WTC11 (cell line): Measurements from ENCODE around the gene NUDT21.

Experiments
- CBFB ChIP-seq: sonication (generic); formaldehyde crosslinking; IDR thresholded peaks from 2 replicates; pipeline ENCODE4 v1.8.1; 2022; ENCODE audit warnings: mild to moderate bottlenecking, low read depth, missing genetic modification reagents
- CREB1 ChIP-seq: sonication (generic); formaldehyde crosslinking; IDR thresholded peaks from 2 replicates; pipeline ENCODE4 v1.8.0; 2023; ENCODE audit warnings: mild to moderate bottlenecking, missing genetic modification reagents
- CTCF ChIP-seq: fragments of 200-600 bp; IDR thresholded peaks from 2 replicates; pipeline ENCODE4 v1.8.0; 2022; ENCODE audit warnings: antibody characterized with exemption
- KAT7 ChIP-seq: sonication (generic); formaldehyde crosslinking; IDR thresholded peaks from 2 replicates; pipeline ENCODE4 v1.8.1; 2023; ENCODE audit warnings: missing genetic modification reagents, mild to moderate bottlenecking, borderline replicate concordance
- MYBL2 ChIP-seq: sonication (generic); formaldehyde crosslinking; IDR thresholded peaks from 2 replicates; pipeline ENCODE4 v1.8.1; 2023; ENCODE audit warnings: mild to moderate bottlenecking, moderate library complexity, missing genetic modification reagents
- NFATC4 ChIP-seq: fragments of 250-450 bp; sonication (Bioruptor Pico); IDR thresholded peaks from 2 replicates; pipeline ENCODE4 v1.9.0; 2021; ENCODE audit warnings: mild to moderate bottlenecking
- PRRX2 ChIP-seq: fragments of 250-450 bp; sonication (Bioruptor Pico); IDR thresholded peaks from 2 replicates; pipeline ENCODE4 v1.8.0; 2021; ENCODE audit warnings: mild to moderate bottlenecking
- SP1 ChIP-seq: sonication (generic); formaldehyde crosslinking; conservative IDR thresholded peaks from 2 replicates; pipeline ENCODE4 v1.8.1; 2022; ENCODE audit warnings: missing genetic modification reagents
- USF1 ChIP-seq: sonication (generic); formaldehyde crosslinking; IDR thresholded peaks from 2 replicates; pipeline ENCODE4 v1.8.0; 2022; ENCODE audit warnings: mild to moderate bottlenecking, missing genetic modification reagents
- ZNF138 ChIP-seq: sonication (generic); formaldehyde crosslinking; conservative IDR thresholded peaks from 2 replicates; pipeline ENCODE4 v1.8.1; 2022; ENCODE audit warnings: mild to moderate bottlenecking, moderate library complexity, missing genetic modification reagents
- ZNF423 ChIP-seq: fragments of 250-450 bp; sonication (Bioruptor Pico); IDR thresholded peaks from 2 replicates; pipeline ENCODE4 v2.1.2; 2022; ENCODE audit warnings: mild to moderate bottlenecking, moderate library complexity
- TF ChIP-seq, protein P1 (sequence below): sonication (generic); formaldehyde crosslinking; IDR thresholded peaks from 2 replicates; pipeline ENCODE4 v1.8.1; 2022; ENCODE audit warnings: low read depth, missing genetic modification reagents, borderline replicate concordance
- TF ChIP-seq, protein P2 (sequence below): sonication (generic); formaldehyde crosslinking; IDR thresholded peaks from 2 replicates; pipeline ENCODE4 v1.8.1; 2023; ENCODE audit warnings: mild to moderate bottlenecking, missing genetic modification reagents, moderate library complexity
- TF ChIP-seq, protein P3 (sequence below): fragments of 250-450 bp; sonication (Bioruptor Pico); IDR thresholded peaks from 2 replicates; pipeline ENCODE4 v1.9.0; 2021; ENCODE audit warnings: mild to moderate bottlenecking

DNA sequence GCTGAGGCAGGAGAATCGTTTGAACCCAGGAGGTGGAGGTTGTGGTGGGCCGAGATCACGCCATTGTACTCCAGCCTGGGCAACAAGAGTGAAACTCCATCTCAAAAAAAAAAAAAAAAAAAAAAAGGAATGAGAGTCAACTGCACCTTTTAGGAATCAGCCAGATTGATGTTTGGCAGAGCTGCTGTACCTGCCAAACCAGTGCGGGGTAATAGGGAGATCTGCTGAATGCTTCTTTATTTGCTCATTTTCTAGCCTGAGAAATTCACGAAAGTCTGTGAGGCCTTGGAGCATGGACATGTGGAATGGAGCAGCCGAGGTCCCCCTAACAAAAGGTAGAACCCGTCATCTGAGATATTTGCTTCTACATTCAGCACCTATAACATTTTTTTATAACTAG, 18.6 kb upstream of the NUDT21 start:
- no peak for TF ChIP-seq MYBL2 (CRISPR knock-in tag)
- no peak for TF ChIP-seq CBFB
- TF ChIP-seq ZNF138 (CRISPR knock-in tag) = no peak
- TF ChIP-seq KAT7 (CRISPR knock-in tag) = no peak
- no peak for TF ChIP-seq USF1 (CRISPR knock-in tag)
- no peak for TF ChIP-seq CTCF
- no peak for TF ChIP-seq CREB1 (CRISPR knock-in tag)
- TF ChIP-seq, protein P1, sequence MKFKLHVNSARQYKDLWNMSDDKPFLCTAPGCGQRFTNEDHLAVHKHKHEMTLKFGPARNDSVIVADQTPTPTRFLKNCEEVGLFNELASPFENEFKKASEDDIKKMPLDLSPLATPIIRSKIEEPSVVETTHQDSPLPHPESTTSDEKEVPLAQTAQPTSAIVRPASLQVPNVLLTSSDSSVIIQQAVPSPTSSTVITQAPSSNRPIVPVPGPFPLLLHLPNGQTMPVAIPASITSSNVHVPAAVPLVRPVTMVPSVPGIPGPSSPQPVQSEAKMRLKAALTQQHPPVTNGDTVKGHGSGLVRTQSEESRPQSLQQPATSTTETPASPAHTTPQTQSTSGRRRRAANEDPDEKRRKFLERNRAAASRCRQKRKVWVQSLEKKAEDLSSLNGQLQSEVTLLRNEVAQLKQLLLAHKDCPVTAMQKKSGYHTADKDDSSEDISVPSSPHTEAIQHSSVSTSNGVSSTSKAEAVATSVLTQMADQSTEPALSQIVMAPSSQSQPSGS = no peak
- TF ChIP-seq, protein P2, sequence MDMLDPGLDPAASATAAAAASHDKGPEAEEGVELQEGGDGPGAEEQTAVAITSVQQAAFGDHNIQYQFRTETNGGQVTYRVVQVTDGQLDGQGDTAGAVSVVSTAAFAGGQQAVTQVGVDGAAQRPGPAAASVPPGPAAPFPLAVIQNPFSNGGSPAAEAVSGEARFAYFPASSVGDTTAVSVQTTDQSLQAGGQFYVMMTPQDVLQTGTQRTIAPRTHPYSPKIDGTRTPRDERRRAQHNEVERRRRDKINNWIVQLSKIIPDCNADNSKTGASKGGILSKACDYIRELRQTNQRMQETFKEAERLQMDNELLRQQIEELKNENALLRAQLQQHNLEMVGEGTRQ (CRISPR knock-in tag) = no peak
- no peak for TF ChIP-seq PRRX2 (CRISPR knock-in tag)
- TF ChIP-seq SP1 (CRISPR knock-in tag) = no peak
- TF ChIP-seq, protein P3, sequence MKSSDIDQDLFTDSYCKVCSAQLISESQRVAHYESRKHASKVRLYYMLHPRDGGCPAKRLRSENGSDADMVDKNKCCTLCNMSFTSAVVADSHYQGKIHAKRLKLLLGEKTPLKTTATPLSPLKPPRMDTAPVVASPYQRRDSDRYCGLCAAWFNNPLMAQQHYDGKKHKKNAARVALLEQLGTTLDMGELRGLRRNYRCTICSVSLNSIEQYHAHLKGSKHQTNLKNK (CRISPR knock-in tag) = no peak
- no peak for TF ChIP-seq NFATC4
- TF ChIP-seq ZNF423 (CRISPR knock-in tag) = no peak
